ENCODE results near the gene SMIM14. TPM values are rescaled to one million over a fixed set of nuclear protein-coding genes. Genes with fewer than 3 reads are reported as not detected.

Gene SMIM14
- total RNA-seq, 1 donor from 2014 or later: 91.0 TPM

- H3K4me1 Mint-ChIP-seq: peaks cover 10% of the 10 kb centered on the region
Observed at GRCh38 chr4:39667706-39668105, 29.0 kb upstream of the SMIM14 start.

DNA sequence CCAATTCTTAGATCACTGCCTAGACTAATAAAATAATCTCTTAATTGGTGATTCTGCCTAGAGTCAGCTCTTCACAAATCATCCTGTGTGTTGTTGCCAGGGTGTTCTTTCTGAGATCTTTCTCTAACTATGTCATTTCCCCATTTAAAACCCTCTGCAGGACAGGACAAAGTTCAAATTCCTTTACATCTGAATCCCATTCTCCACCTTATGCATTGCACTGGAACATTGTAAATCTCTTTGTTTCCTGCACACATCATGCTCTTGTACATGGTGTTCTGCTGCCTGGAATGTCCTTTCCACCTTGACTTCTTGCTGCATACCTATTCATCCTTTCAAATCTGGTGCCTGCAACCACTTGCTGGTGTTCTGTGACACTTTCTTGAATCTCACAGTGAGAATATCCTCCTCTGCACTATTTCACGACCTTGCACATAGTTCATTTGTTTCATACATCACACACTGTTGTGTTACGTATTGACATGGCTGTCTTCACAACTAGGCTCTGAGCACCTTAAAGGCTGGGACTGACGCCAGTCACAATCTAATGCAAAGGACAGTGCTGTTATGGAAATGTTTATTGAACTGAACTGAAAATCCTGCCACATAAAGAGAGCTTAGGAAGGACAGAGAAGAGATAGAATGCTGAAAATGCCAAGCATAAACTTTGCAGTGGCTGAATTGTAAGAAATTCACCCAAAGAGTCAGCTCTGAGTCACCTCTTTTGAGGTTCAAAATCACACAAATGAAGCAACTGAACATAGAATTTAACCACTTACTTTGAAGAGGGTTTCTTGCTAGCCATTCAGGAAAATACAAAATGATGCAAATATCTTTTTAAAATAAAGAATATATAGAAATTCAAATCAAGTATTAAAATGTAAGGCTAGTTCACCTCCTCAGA is 26.4 kb upstream of the SMIM14 start:
- no peak overlapping the region for H3K9ac ChIP-seq
- TF ChIP-seq EZH2phosphoT487 (IDR thresholded peaks at IDR 0.05) (no peak), EZH2 (IDR thresholded peaks at IDR 0.05) (no peak)
- TF ChIP-seq, protein P1, sequence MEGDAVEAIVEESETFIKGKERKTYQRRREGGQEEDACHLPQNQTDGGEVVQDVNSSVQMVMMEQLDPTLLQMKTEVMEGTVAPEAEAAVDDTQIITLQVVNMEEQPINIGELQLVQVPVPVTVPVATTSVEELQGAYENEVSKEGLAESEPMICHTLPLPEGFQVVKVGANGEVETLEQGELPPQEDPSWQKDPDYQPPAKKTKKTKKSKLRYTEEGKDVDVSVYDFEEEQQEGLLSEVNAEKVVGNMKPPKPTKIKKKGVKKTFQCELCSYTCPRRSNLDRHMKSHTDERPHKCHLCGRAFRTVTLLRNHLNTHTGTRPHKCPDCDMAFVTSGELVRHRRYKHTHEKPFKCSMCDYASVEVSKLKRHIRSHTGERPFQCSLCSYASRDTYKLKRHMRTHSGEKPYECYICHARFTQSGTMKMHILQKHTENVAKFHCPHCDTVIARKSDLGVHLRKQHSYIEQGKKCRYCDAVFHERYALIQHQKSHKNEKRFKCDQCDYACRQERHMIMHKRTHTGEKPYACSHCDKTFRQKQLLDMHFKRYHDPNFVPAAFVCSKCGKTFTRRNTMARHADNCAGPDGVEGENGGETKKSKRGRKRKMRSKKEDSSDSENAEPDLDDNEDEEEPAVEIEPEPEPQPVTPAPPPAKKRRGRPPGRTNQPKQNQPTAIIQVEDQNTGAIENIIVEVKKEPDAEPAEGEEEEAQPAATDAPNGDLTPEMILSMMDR (IDR thresholded peaks at IDR 0.05): no peak
- no peaks in the 10 kb centered on the region for H3K79me2 ChIP-seq (ENCODE audit: low read depth)
- Mint-ChIP-seq H3K27me3 (ENCODE audit: insufficient read depth, low read depth) (peaks cover 3% of the 10 kb centered on the region), H3K4me3 (no peak overlapping the region), H3K4me1 (peaks cover 10% of the 10 kb centered on the region), H3K27ac (no peak overlapping the region), H3K36me3 (no peaks in the 10 kb centered on the region), H3K9me3 (no peaks in the 10 kb centered on the region)
- no peaks in the 10 kb centered on the region for H3F3A ChIP-seq (ENCODE audit: low read depth)
- H3K27me3 ChIP-seq: no peaks in the 10 kb centered on the region
- no peaks in the 10 kb centered on the region for H3K9me3 ChIP-seq (ENCODE audit: low read depth)
- H3K4me1 ChIP-seq: no peaks in the 10 kb centered on the region
- no peak overlapping the region for H3K4me3 ChIP-seq
- no peaks in the 10 kb centered on the region for H4K20me1 ChIP-seq (ENCODE audit: low read depth)
- no peaks in the 10 kb centered on the region for H3K36me3 ChIP-seq
- no peak overlapping the region for H3K27ac ChIP-seq
- no peak overlapping the region for H3K4me2 ChIP-seq
- H2AFZ ChIP-seq (replicated peaks): no peak overlapping the region
- DNase-seq (ENCODE audit: low spot score): no peak

More at GRCh38 chr4:39667706-39668105, 29.0 kb upstream of the SMIM14 start:
- Histone ChIP-seq H3K27me3 (no peaks in the 10 kb centered on the region), H3K4me1 (no peaks in the 10 kb centered on the region), H3F3A (ENCODE audit: low read depth) (no peaks in the 10 kb centered on the region), H3K9ac (no peak overlapping the region), H3K79me2 (ENCODE audit: low read depth) (no peaks in the 10 kb centered on the region), H3K36me3 (no peaks in the 10 kb centered on the region), H3K27ac (no peak overlapping the region), H3K9me3 (ENCODE audit: low read depth) (no peaks in the 10 kb centered on the region), H3K4me3 (no peak overlapping the region), H3K4me2 (no peak overlapping the region), H2AFZ (replicated peaks) (no peak overlapping the region), H4K20me1 (ENCODE audit: low read depth) (no peaks in the 10 kb centered on the region)
- Mint-ChIP-seq H3K27me3 (ENCODE audit: insufficient read depth, low read depth) (peaks cover 3% of the 10 kb centered on the region), H3K36me3 (no peaks in the 10 kb centered on the region), H3K4me3 (no peak overlapping the region), H3K27ac (no peak overlapping the region), H3K9me3 (peaks cover 4% of the 10 kb centered on the region)
- no peak for DNase-seq (ENCODE audit: low spot score)
- TF ChIP-seq EZH2 (IDR thresholded peaks at IDR 0.05): no peak
- TF ChIP-seq, protein P1 (IDR thresholded peaks at IDR 0.05): no peak
- no peak for TF ChIP-seq EZH2phosphoT487 (IDR thresholded peaks at IDR 0.05)

- H3K4me3 ChIP-seq: no peak overlapping the region
- no peak for TF ChIP-seq EZH2 (IDR thresholded peaks at IDR 0.05)
- TF ChIP-seq, protein P1 (IDR thresholded peaks at IDR 0.05): no peak
- no peak for TF ChIP-seq EZH2phosphoT487 (IDR thresholded peaks at IDR 0.05)
- no peak overlapping the region for H3K9ac ChIP-seq
- no peaks in the 10 kb centered on the region for H3K9me3 ChIP-seq (ENCODE audit: low read depth)
- H3K4me1 ChIP-seq: no peaks in the 10 kb centered on the region
- H3K27me3 ChIP-seq: no peaks in the 10 kb centered on the region
- no peaks in the 10 kb centered on the region for H3K79me2 ChIP-seq (ENCODE audit: low read depth)
- no peak overlapping the region for H3K4me3 Mint-ChIP-seq
- no peak overlapping the region for H3K27ac Mint-ChIP-seq
- DNase-seq (ENCODE audit: low spot score): no peak
- H4K20me1 ChIP-seq (ENCODE audit: low read depth): no peaks in the 10 kb centered on the region
- no peak overlapping the region for H3K4me2 ChIP-seq
- H3K27ac ChIP-seq: no peak overlapping the region
- no peaks in the 10 kb centered on the region for H3F3A ChIP-seq (ENCODE audit: low read depth)
- peaks cover 3% of the 10 kb centered on the region for H3K27me3 Mint-ChIP-seq (ENCODE audit: insufficient read depth, low read depth)
- no peak overlapping the region for H2AFZ ChIP-seq (replicated peaks)
- no peaks in the 10 kb centered on the region for H3K9me3 Mint-ChIP-seq
- H3K36me3 Mint-ChIP-seq: no peaks in the 10 kb centered on the region
- H3K4me1 Mint-ChIP-seq: peaks cover 10% of the 10 kb centered on the region
- H3K36me3 ChIP-seq: no peaks in the 10 kb centered on the region
Observed at GRCh38 chr4:39662683-39663082, 24.0 kb upstream of the SMIM14 start.

All from neural progenitor cell (in vitro differentiated cells).